HepG2 (cell line): Measurements from ENCODE around the gene NAPB. TPM values are rescaled to one million over a fixed set of nuclear protein-coding genes. Genes with fewer than 3 reads are reported as not detected.

Source experiments
- KDM1A ChIP-seq: IDR thresholded peaks from 2 replicates; pipeline ENCODE4 v1.6.1; 2016; ENCODE audit warnings: missing compliant biosample characterization
- MXD4 ChIP-seq: IDR thresholded peaks from 2 replicates; pipeline ENCODE4 v1.6.1; 2016; ENCODE audit warnings: mild to moderate bottlenecking, missing biosample characterization, missing genetic modification reagents
- PRMT3 ChIP-seq: sonication (generic); formaldehyde crosslinking; IDR thresholded peaks from 2 replicates; pipeline ENCODE4 v1.8.1; 2022; ENCODE audit warnings: low read depth, mild to moderate bottlenecking, moderate library complexity, missing genetic modification reagents, borderline replicate concordance
- RARG ChIP-seq: sonication (generic); formaldehyde crosslinking; IDR thresholded peaks from 2 replicates; pipeline ENCODE4 v1.4.0; 2020; ENCODE audit warnings: low read depth, mild to moderate bottlenecking, missing genetic modification reagents
- RXRA ChIP-seq: sonication (generic); formaldehyde crosslinking; IDR thresholded peaks from 2 replicates; pipeline ENCODE4 v1.5.1; 2020; ENCODE audit warnings: missing genetic modification reagents
- SSRP1 ChIP-seq: IDR thresholded peaks from 2 replicates; pipeline ENCODE4 v1.6.1; 2016; ENCODE audit warnings: control low read depth
- ZNF205 ChIP-seq: IDR thresholded peaks from 2 replicates; pipeline ENCODE4 v1.6.1; 2018; ENCODE audit warnings: missing biosample characterization, missing genetic modification reagents
- ZNF646 ChIP-seq: sonication (generic); formaldehyde crosslinking; IDR thresholded peaks from 2 replicates; pipeline ENCODE4 v1.9.0; 2021; ENCODE audit warnings: mild to moderate bottlenecking, missing genetic modification reagents
- polyA plus RNA-seq, 8 experiments: library from polyadenylated mRNA; depleted of rRNA in 3 of 8; stranded (reverse) in 7 of 8; unstranded in 1 of 8; fragments of >200 nt; fragmentation: Illumina TruSeq in 4 of 8; extraction: Trizol in 4 of 8; gene quantifications; 2 replicates each; pipeline versions ENCODE4 v1.2.1 to v1.2.3, GENCODE V29; 2011 to 2016; ENCODE audit warnings: low read depth in 4 of 8, missing spikeins in 1 of 8, mixed read lengths in 1 of 8; ENCODE audit not compliant: insufficient read depth in 1 of 8
- total RNA-seq, 5 experiments: library from RNA; depleted of rRNA; stranded (reverse); fragments of >200 nt; fragmentation: Illumina TruSeq; extraction: Trizol; gene quantifications; 2 replicates each; pipeline ENCODE4 v1.2.3, GENCODE V29; 2016; ENCODE audit warnings: low read depth in 1 of 5
- TF ChIP-seq, protein P1 (sequence below): sonication (generic); formaldehyde crosslinking; IDR thresholded peaks from 2 replicates; pipeline ENCODE4 v1.4.0; 2020; ENCODE audit warnings: missing genetic modification reagents
- TF ChIP-seq, protein P2 (sequence below): sonication (generic); formaldehyde crosslinking; conservative IDR thresholded peaks from 2 replicates; pipeline ENCODE4 v1.8.0; 2022; ENCODE audit warnings: low read depth, missing genetic modification reagents
- TF ChIP-seq, protein P3 (sequence below): fragments of 450-650 bp; IDR thresholded peaks from 2 replicates; pipeline ENCODE4 v1.6.1; 2017
- TF ChIP-seq, protein P4 (sequence below): sonication (generic); formaldehyde crosslinking; IDR thresholded peaks from 2 replicates; pipeline ENCODE4 v1.4.0; 2020; ENCODE audit warnings: missing genetic modification reagents, borderline replicate concordance

NAPB gene
- total and polyA plus RNA-seq, 2 of the 13 experiments (the other 11 are each of a cell fraction or from before 2014, with no cell fraction given), result 15.2 to 16.1 TPM

- TF ChIP-seq ZNF646, result no peak; the same call in 1 of the 2 replicates
- TF ChIP-seq, protein P1, sequence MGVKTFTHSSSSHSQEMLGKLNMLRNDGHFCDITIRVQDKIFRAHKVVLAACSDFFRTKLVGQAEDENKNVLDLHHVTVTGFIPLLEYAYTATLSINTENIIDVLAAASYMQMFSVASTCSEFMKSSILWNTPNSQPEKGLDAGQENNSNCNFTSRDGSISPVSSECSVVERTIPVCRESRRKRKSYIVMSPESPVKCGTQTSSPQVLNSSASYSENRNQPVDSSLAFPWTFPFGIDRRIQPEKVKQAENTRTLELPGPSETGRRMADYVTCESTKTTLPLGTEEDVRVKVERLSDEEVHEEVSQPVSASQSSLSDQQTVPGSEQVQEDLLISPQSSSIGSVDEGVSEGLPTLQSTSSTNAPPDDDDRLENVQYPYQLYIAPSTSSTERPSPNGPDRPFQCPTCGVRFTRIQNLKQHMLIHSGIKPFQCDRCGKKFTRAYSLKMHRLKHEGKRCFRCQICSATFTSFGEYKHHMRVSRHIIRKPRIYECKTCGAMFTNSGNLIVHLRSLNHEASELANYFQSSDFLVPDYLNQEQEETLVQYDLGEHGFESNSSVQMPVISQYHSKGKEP, result no peak; the same call in 1 of the 2 replicates
- TF ChIP-seq MXD4 (CRISPR knock-in tag), result peak; percentile 71
- no peak for TF ChIP-seq RXRA (CRISPR knock-in tag)
- TF ChIP-seq ZNF205 (CRISPR knock-in tag), result peak; percentile 10; the same call in 1 of the 2 replicates
- TF ChIP-seq, protein P2, sequence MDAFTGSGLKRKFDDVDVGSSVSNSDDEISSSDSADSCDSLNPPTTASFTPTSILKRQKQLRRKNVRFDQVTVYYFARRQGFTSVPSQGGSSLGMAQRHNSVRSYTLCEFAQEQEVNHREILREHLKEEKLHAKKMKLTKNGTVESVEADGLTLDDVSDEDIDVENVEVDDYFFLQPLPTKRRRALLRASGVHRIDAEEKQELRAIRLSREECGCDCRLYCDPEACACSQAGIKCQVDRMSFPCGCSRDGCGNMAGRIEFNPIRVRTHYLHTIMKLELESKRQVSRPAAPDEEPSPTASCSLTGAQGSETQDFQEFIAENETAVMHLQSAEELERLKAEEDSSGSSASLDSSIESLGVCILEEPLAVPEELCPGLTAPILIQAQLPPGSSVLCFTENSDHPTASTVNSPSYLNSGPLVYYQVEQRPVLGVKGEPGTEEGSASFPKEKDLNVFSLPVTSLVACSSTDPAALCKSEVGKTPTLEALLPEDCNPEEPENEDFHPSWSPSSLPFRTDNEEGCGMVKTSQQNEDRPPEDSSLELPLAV (CRISPR knock-in tag), result peak; percentile 90
- TF ChIP-seq, protein P3, sequence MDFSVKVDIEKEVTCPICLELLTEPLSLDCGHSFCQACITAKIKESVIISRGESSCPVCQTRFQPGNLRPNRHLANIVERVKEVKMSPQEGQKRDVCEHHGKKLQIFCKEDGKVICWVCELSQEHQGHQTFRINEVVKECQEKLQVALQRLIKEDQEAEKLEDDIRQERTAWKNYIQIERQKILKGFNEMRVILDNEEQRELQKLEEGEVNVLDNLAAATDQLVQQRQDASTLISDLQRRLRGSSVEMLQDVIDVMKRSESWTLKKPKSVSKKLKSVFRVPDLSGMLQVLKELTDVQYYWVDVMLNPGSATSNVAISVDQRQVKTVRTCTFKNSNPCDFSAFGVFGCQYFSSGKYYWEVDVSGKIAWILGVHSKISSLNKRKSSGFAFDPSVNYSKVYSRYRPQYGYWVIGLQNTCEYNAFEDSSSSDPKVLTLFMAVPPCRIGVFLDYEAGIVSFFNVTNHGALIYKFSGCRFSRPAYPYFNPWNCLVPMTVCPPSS, result no peak
- TF ChIP-seq KDM1A (CRISPR knock-in tag), result no peak
- TF ChIP-seq RARG, result no peak
- TF ChIP-seq, protein P4, sequence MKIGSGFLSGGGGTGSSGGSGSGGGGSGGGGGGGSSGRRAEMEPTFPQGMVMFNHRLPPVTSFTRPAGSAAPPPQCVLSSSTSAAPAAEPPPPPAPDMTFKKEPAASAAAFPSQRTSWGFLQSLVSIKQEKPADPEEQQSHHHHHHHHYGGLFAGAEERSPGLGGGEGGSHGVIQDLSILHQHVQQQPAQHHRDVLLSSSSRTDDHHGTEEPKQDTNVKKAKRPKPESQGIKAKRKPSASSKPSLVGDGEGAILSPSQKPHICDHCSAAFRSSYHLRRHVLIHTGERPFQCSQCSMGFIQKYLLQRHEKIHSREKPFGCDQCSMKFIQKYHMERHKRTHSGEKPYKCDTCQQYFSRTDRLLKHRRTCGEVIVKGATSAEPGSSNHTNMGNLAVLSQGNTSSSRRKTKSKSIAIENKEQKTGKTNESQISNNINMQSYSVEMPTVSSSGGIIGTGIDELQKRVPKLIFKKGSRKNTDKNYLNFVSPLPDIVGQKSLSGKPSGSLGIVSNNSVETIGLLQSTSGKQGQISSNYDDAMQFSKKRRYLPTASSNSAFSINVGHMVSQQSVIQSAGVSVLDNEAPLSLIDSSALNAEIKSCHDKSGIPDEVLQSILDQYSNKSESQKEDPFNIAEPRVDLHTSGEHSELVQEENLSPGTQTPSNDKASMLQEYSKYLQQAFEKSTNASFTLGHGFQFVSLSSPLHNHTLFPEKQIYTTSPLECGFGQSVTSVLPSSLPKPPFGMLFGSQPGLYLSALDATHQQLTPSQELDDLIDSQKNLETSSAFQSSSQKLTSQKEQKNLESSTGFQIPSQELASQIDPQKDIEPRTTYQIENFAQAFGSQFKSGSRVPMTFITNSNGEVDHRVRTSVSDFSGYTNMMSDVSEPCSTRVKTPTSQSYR (CRISPR knock-in tag), result no peak; the same call in 1 of the 2 replicates
- no peak for TF ChIP-seq SSRP1 (CRISPR knock-in tag)
- TF ChIP-seq PRMT3 (CRISPR knock-in tag), result no peak
These were observed 70.1 kb downstream of the NAPB start (continued) for GRCh38 chr20:23350904-23351838.
